Measurements from ENCODE around the gene SPRYD7.

Gene SPRYD7

DNA sequence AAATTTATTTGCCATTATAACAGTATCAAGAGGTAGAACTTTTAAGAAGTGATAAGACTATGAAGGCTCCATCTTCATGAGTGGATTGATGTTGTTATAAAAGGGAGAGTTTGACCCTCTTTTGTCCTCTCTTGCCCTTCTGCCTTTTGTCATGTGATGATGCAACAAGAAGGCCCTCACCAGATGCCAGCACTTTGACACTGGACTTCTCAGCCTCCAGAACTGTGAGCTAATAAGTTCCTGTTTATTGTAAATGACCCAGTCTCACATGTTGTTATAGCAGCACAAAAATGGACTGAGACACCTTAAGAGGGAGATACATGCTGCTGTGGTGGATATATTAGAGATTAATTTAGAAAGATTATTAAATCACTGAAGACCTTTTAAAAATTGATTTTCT, 71.6 kb downstream of the SPRYD7 start:
- no peak for DNase-seq
